Large intestine (tissue), 1 donor: ENCODE data around the gene ITGA6. TPM values are rescaled to one million over a fixed set of nuclear protein-coding genes. Genes with fewer than 3 reads are reported as not detected.

Experiments
- polyA plus RNA-seq: library from polyadenylated mRNA; unstranded; fragments of 120-200 nt; gene quantifications from one replicate; pipeline ENCODE4 v1.2.1, GENCODE V29; 2013

Gene ITGA6
- polyA plus RNA-seq, 1 donor, result 75.8 TPM

Other genes starting within 250 kb of the ITGA6 start
- gene PDK1, start 128.5 kb downstream of the ITGA6 start, polyA plus RNA-seq, result 13.8 TPM